SH-SY5Y (cell line): ENCODE measurements around the gene NANP.

ENCODE experiments used
- GATA2 ChIP-seq: IDR thresholded peaks from 2 replicates; pipeline ENCODE4 v1.6.1; 2011; ENCODE audit warnings: mild to moderate bottlenecking, low read depth, low read length
- GATA3 ChIP-seq: IDR thresholded peaks from 2 replicates; pipeline ENCODE4 v1.6.1; 2011; ENCODE audit warnings: low read depth, mild to moderate bottlenecking, low read length, moderate library complexity

GRCh38 chr20:25608774-25609173, 15.0 kb downstream of the NANP start:
- TF ChIP-seq GATA2 = no peak
- no peak for TF ChIP-seq GATA3
